ENCODE results near the gene IRAK1. TPM values are rescaled to one million over a fixed set of nuclear protein-coding genes. Genes with fewer than 3 reads are reported as not detected.

Gene IRAK1
- total and polyA plus RNA-seq, 2 of the 13 experiments (the other 11 are each of a cell fraction or from before 2014, with no cell fraction given), result 57.7 to 77.3 TPM

- FAIRE-seq (no peak), ATAC-seq (no peak), DNase-seq (ENCODE audit: low spot score) (no peak)
- in situ Hi-C loops (cut with HindIII; ENCODE audit: extremely low pct_ligation_motif_present, low pct_unique_long_range_greater_than_20kb), result no loop called here
- no TSS peak for BruUV-seq (replicated peaks)
- Histone ChIP-seq H3K27me3 (ENCODE audit: control insufficient read depth in 1 of 2, insufficient read depth in 2 of 2, low read length in 2 of 2) (no peaks in the 10 kb centered on the region; a peak in 1 of 5 replicates), H3K27ac (ENCODE audit: extremely low read length, insufficient read depth, low read length) (no peak overlapping the region), H3K79me2 (ENCODE audit: insufficient read depth, low read length) (peaks cover 70% of the 10 kb centered on the region), H3K9me3 (ENCODE audit: low read length) (no peaks in the 10 kb centered on the region), H3K4me2 (ENCODE audit: low read depth, low read length) (0 out of 2 replicates have a peak overlapping the region, but pooled peaks have one; percentile 12), H3K36me3 (replicated peaks in 1 of 2; ENCODE audit: control insufficient read depth in 1 of 2, insufficient read depth in 2 of 2, low read length in 2 of 2) (peaks cover 8 to 48% of the 10 kb centered on the region in 2 experiments; a peak in 4 of 5 replicates), H2AFZ (ENCODE audit: low read length) (no peak overlapping the region), H3K4me3 (replicated peaks in 1 of 3; ENCODE audit: insufficient read depth in 1 of 3, low read depth in 2 of 3, low read length in 3 of 3) (no peak overlapping the region), H3K4me1 (ENCODE audit: insufficient read depth, low read length) (peaks cover 36% of the 10 kb centered on the region), H3K9ac (ENCODE audit: insufficient read depth, low read depth, low read length) (no peak overlapping the region), H4K20me1 (ENCODE audit: insufficient read depth, low read length) (peaks cover 48% of the 10 kb centered on the region)
- TF ChIP-seq AGO2 (optimal IDR thresholded peaks at IDR 0.05; ENCODE audit: low read depth, low read length), result peak; percentile 53
- no peak for TF ChIP-seq ERF (CRISPR knock-in tag; IDR thresholded peaks at IDR 0.05)
- POLR2A ChIA-PET, result interaction anchor here (1.0 to 1.1 kb wide), 2 partner anchors 38 to 200 kb away, joined by 4 to 5 read pairs; no protein-coding TSS in a partner anchor
- CTCF ChIA-PET (ENCODE audit: low intra/inter-chr PET ratio, low total read pairs), result no interaction called here
- WGBS (ENCODE audit: low lambda C conversion rate), result 100% methylated on average over 2 of the region's 15 CpGs
- intact Hi-C loops (cut with micrococcal nuclease; ENCODE audit: unreplicated experiment), result no loop called here
Measured at GRCh38 chrX:153966283-153966688, 53.4 kb downstream of the IRAK1 start.

GRCh38 chrX:153965406-153965805 lies 54.3 kb downstream of the IRAK1 start:
- H3K36me3 ChIP-seq (replicated peaks in 1 of 2; ENCODE audit: control insufficient read depth in 1 of 2, insufficient read depth in 2 of 2, low read length in 2 of 2), result peaks cover 10 to 54% of the 10 kb centered on the region in 2 experiments; a peak in 4 of 5 replicates
- FAIRE-seq, result no peak

More at GRCh38 chrX:153965406-153965805, 54.3 kb downstream of the IRAK1 start:
- Histone ChIP-seq H2AFZ (ENCODE audit: low read length) (no peak overlapping the region), H3K9ac (ENCODE audit: insufficient read depth, low read depth, low read length) (no peak overlapping the region), H3K4me3 (replicated peaks in 1 of 3; ENCODE audit: insufficient read depth in 1 of 3, low read depth in 2 of 3, low read length in 3 of 3) (no peak overlapping the region), H3K27ac (ENCODE audit: extremely low read length, insufficient read depth, low read length) (no peak overlapping the region), H3K4me1 (ENCODE audit: insufficient read depth, low read length) (peaks cover 36% of the 10 kb centered on the region), H4K20me1 (ENCODE audit: insufficient read depth, low read length) (peaks cover 48% of the 10 kb centered on the region), H3K9me3 (ENCODE audit: low read length) (no peaks in the 10 kb centered on the region), H3K4me2 (ENCODE audit: low read depth, low read length) (no peak overlapping the region), H3K27me3 (ENCODE audit: control insufficient read depth in 1 of 2, insufficient read depth in 2 of 2, low read length in 2 of 2) (no peaks in the 10 kb centered on the region), H3K79me2 (ENCODE audit: insufficient read depth, low read length) (peaks cover 65% of the 10 kb centered on the region)
- POLR2A ChIA-PET, result no interaction called here
- in situ Hi-C loops (cut with HindIII; ENCODE audit: extremely low pct_ligation_motif_present, low pct_unique_long_range_greater_than_20kb), result no loop called here
- no peak for TF ChIP-seq ZNF672 (CRISPR knock-in tag; IDR thresholded peaks at IDR 0.05)
- no peak for TF ChIP-seq FOXO1 (CRISPR knock-in tag; IDR thresholded peaks at IDR 0.05)
- TF ChIP-seq, protein P1, sequence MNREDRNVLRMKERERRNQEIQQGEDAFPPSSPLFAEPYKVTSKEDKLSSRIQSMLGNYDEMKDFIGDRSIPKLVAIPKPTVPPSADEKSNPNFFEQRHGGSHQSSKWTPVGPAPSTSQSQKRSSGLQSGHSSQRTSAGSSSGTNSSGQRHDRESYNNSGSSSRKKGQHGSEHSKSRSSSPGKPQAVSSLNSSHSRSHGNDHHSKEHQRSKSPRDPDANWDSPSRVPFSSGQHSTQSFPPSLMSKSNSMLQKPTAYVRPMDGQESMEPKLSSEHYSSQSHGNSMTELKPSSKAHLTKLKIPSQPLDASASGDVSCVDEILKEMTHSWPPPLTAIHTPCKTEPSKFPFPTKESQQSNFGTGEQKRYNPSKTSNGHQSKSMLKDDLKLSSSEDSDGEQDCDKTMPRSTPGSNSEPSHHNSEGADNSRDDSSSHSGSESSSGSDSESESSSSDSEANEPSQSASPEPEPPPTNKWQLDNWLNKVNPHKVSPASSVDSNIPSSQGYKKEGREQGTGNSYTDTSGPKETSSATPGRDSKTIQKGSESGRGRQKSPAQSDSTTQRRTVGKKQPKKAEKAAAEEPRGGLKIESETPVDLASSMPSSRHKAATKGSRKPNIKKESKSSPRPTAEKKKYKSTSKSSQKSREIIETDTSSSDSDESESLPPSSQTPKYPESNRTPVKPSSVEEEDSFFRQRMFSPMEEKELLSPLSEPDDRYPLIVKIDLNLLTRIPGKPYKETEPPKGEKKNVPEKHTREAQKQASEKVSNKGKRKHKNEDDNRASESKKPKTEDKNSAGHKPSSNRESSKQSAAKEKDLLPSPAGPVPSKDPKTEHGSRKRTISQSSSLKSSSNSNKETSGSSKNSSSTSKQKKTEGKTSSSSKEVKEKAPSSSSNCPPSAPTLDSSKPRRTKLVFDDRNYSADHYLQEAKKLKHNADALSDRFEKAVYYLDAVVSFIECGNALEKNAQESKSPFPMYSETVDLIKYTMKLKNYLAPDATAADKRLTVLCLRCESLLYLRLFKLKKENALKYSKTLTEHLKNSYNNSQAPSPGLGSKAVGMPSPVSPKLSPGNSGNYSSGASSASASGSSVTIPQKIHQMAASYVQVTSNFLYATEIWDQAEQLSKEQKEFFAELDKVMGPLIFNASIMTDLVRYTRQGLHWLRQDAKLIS (CRISPR knock-in tag; IDR thresholded peaks at IDR 0.05), result no peak
- no peak for TF ChIP-seq ZNF724P (CRISPR knock-in tag; IDR thresholded peaks at IDR 0.05; ENCODE audit: borderline replicate concordance)
- no peak for TF ChIP-seq SAFB2 (CRISPR knock-in tag; IDR thresholded peaks at IDR 0.05; ENCODE audit: borderline replicate concordance, low read depth)
- TF ChIP-seq KAT2B (IDR thresholded peaks at IDR 0.05; ENCODE audit: borderline replicate concordance, low read depth, low read length), result no peak
- TF ChIP-seq THRA (CRISPR knock-in tag; IDR thresholded peaks at IDR 0.05; ENCODE audit: borderline replicate concordance), result no peak
- TF ChIP-seq JUN (CRISPR knock-in tag; IDR thresholded peaks at IDR 0.05), result no peak
- no CpG with 5 or more reads among the region's 5 CpGs for WGBS (ENCODE audit: low lambda C conversion rate)
- ATAC-seq, result no peak
- intact Hi-C loops (cut with micrococcal nuclease; ENCODE audit: unreplicated experiment), result no loop called here
- no TSS peak for BruUV-seq (replicated peaks)
- DNase-seq (ENCODE audit: low spot score), result no peak
- CTCF ChIA-PET (ENCODE audit: low intra/inter-chr PET ratio, low total read pairs), result no interaction called here

All from HepG2 (cell line).